Activated CD8-positive, alpha-beta memory T cell treated with anti-CD3 and anti-CD28 coated beads for 24 hours (primary cell): ENCODE measurements around the gene MACROD2.
"Not testable (repeated sequence)": the region's sequence is repeated elsewhere in the genome, so short reads cannot be mapped to it uniquely, and the experiment has no call there.

Experiments
- DNase-seq: peaks from one replicate; pipeline ENCODE4 v3.0.0-alpha.2; 2020

Gene MACROD2

DNA sequence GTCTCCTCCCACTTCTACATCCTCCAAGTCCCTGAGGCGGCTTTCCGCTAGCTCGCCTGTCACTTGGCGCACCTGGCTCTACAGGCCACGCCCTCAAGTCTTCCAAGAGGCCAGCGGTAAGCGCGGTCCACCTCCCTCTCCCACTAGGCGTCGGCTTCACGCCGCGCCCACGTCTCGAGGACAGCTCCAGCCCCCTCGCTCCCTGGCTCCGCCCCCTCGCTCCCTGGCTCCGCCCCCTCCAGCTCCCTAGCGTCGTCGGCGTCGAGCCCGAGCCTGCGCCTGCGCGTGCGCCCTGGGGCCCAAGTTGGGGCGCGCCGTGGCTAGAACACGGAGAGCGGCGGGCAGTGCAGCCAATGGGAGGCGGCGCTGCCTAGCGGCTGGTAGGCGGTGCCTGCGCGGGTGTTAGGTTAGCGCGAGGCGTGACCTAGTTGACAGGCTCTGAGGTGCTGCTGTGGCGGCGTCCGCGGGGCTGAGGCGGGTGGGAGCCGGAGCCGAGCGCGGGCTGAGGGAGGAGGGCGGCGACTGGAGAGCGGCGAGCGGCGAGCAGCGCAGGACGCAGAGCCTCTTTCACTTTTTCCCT lies at the start of gene MACROD2:
Gene MACROD2, plus strand, starts transcription at position 431 of the 580 bp plus-strand sequence.
- peak; percentile 57 for DNase-seq

DNA sequence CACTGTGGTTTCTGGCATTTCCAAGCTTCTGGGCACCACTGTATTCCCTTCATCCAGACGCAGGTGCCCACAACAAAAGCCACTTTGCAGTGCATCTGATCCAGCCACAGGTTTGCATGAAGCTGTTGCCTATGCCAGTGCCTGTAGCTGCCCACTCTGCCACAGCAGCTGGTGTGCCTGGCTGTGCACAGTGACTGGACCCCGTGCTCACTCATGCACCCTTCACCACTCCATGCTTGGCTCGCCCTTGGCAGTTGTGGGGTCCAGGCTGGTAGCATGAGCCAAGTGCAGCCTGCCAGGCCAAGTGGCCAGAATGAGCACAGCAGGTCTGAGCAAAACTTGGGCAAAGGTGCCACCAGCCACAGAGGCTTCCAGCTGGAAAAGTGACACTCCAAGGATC lies 47.6 kb upstream of the MACROD2 start:
- no peak for DNase-seq

DNA sequence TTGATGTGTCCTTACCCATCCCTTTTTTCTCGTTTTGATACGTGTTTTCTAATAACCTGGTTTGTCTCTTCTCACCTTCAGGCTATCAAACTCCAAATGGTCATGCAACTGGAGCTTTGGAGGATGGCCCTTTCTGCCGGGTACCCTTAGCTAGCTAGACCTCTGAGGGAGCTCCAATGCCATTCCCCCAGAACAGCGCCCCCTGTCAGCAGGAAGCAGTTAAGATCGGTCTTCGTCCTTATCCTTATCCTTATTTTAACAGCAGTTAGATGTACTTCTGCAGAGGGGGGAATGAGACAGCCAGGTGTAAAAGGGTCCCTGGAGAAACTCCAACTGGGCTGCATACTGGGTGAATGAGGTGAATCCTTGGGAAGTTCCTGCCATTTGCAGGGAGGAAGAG lies 42.1 kb upstream of the MACROD2 start:
- no peak for DNase-seq

DNA sequence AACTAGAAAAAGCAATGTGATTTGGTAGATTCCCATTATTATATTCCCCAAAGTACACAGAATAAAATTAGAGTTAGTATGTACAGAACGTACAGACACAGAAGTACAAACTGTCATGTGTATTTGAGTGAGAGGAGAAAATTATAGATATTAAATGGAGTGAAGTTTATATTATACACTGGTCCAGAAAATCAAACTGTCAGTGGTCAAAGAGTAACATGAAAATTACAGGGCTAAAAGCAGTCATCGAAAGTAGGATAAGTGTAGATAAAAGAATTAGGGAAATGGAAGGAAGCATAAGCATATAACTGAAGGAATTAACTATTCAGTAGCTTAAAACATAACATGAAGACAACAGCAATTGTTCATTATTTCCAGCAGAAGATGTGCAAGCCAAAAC lies 35.2 kb upstream of the MACROD2 start:
- no peak for DNase-seq

DNA sequence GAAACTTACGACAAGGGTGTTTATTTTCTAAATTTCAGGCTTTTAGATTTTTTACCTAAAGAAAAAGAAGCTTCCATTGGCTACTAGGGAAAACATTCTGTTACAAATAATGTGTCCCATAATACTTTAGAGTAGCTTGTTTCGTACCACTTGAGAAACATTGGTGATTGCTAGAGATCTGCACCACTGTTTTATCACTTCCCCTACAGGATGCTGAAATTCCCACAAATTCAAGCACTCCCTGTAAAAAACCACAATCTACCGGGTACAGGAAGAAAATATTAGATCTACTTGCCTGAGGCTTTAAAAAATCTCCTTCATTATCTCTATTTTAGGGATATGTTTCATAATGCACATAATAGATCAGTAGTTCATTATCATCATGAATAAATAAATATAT lies 34.8 kb upstream of the MACROD2 start:
- DNase-seq, result no peak

DNA sequence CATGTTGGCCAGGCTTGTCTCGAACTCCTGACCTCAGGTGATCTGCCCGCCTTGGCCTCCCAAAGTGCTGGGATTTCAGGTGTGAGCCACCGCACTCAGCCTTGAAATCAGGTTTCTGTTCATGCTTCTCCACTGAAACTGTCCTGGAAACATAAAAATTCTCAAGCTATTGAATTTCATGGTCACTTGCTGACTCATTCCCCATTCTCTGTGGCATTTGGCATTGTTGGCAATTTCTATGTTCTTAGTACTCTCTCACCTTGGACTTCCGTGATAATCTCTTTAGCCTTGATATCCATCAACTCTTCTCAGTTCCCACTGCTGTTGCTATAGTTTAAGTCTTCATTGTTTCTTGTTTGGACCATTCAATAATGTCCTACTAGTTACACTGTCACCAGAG lies 11.1 kb upstream of the MACROD2 start:
- no peak for DNase-seq

DNA sequence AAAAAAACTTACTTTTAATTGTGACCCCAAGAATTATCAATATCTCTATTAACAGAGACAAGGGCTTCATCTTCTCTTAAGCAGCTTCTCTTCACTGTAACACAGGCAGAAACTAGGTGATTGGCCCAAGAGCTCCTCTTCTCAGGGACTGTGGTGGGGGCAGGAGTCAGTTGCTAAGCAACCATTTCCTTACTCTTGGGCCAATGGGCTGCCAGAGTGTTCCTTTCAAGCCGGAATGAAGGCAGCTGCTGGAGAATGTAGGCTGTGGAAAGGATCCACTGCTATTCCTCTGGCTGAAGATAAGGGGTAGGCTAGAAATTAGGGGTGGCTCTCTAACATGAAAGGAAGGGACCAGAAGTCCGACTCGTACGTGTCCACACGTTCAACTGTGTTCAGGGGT lies 4.9 kb upstream of the MACROD2 start, which contains the start of gene SEL1L2:
Gene SEL1L2, minus strand, starts transcription at position 150 of the 400 bp plus-strand sequence. Its CDS starts 80 bp downstream, at position 70.
- DNase-seq, result no peak

DNA sequence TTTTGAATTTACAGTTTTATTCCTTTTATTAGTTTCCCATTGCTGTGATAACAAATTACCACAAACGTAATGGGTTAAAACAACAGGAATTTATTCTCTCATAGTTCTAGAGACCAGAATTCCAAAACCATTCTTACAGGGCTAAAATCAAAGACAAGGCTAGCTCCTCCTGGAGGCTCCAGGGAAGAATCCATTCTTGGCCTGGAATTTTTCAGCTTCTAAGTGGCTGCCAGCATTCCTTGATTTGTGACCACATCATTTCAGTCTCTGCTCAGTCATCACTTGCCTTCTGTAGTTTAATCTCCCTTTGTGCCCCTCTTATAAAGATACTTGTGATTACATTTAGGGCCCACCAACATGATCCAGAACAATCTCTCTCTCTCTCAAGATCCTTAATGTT lies 4.0 kb upstream of the MACROD2 start:
- DNase-seq, result no peak

DNA sequence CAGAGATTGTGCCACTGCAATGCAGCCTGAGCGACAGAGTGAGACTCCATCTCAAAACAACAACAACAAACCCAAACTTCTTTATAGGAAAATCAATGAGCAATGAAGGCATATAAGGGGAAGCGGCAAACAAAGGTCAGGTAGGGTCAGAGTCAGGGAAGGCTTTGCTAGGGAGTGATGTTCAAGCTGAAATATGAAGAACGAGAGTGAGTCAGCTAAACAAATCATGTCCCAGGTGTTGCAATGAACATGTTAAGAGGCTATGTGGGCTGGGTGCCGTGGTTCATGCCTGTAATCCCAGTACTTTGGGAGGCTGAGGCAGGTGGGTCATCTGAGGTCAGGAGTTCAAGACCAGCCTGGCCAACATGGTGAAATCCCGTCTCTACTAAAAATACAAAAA lies 3.4 kb upstream of the MACROD2 start:
- DNase-seq, result not testable (repeated sequence)

DNA sequence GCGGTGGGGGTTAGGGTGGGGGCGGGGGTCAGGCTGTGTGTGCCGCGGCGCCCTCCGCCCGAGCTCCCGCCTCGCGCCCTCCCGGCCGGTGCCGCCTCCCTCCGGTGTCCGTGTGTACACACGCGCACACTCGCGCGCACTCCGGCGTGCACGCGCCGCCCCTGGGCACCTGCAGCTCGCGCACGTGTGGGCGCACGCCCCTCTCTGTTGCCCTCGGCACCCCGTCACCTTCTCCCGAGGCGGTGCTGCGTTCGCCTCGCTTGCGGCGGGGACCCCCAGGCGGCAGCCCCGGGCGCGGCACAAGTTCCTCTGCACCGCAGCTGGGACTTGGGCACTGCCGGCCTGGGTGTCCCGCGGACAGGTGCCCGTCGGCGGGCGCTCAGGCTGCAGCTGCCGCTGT lies 525 bp downstream of the MACROD2 start:
- no peak for DNase-seq

DNA sequence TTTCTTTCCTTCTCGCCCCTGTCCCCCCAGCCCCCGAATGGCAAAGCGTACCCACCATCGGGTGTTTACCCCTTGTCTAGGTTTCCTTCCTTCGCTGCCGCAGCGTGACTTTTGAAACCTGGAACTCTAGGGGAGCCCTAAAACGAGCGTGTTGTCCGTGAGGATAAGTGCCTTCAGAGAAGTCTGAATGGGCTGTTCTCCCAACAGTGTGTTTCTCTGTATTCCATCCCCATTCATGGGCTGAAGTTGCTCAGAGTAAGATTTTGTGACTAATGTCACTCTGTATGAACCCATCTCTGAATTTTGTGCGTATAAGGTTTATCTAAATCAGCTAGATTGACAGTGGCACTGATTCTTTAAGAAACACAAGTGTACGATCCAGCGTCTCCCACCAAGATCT lies 949 bp downstream of the MACROD2 start:
- DNase-seq, result no peak

DNA sequence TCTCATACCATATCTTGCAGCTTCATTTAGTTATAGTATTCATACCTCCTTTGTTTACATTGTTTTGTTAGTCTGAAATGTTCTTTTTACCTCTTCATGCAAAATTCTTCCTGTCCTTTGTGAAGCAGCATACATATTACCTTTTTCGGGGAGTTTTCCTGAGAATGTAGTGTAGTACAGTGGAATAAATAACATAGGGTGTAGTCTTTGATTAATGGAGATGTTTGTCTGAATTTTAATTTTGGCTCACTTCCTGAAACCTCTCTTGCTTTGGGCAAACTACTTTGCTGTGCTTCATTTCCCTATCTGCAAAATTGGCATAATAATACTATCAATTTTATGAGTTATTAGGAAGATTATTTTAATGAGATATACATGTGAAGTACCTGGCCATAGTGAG lies 5.6 kb downstream of the MACROD2 start:
- no peak for DNase-seq

DNA sequence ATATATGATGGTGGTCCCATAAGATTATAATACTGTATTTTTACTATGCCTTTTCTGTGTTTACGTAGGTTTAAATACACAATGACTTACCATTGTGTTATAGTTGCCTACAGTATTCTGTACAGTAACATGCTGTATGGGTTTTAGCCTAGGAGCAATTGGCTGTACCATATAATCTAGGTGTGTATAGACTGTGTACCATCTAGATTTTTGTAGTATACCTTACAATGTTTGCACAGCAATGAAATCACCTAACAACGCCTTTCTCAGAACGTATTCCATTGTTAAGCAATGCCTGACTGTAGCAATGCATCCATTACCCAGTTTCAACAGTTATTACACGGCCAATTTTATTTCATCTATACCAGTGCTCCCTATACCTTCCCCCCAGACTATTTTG lies 10.7 kb downstream of the MACROD2 start:
- no peak for DNase-seq

DNA sequence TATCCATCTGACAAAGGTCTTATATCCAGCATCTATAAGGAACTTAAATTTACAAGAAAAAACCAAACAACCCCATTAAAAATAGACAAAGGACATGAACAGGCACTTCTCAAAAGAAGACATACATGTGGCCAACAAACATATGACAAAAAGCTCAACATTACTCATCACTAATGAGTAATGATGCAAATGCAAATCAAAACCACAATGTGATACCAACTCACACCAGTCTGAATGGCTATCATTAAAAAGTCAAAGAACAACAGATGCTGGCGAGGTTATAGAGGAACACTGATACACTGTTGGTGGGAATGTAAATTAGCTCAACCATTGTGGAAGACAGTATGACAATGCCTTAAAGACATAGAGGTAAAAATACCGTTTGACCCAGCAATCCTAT lies 13.9 kb downstream of the MACROD2 start:
- DNase-seq, result no peak

DNA sequence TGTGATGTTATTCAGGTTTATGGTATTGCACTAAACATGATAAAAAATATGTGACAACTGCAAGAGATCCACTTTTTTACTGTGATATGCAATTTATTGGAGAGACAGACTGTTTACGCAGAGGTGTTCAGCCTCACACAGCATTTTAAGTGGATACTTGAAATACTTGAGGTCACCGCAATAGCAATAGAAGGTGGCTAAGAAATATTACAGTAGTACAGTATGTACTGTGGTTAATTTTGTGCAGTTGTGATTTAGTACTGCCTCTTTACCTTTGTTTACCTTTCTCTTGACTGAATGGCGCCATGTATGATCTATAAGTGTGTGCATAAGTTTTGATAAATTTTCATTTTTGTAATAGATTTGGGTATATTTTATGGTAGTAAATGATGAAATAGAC lies 17.4 kb downstream of the MACROD2 start:
- no peak for DNase-seq

DNA sequence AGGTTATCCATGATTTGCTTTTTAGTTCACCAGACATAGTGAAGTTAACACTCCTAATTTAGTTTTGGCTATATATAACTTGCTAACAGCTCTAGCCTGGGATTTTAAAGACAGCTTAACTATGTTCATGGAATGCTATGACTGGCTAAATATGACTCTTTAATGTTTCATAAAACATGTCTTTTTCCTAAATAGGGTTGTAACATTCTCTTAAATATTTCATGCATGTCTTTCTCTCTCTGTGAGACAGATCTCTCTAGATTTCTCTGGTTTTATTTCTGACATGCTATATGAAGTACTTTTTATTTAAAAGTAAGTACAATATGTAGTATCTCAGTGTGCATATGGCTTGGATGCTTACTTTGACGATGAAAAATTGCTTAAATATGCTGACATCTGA lies 35.7 kb downstream of the MACROD2 start:
- DNase-seq, result no peak

DNA sequence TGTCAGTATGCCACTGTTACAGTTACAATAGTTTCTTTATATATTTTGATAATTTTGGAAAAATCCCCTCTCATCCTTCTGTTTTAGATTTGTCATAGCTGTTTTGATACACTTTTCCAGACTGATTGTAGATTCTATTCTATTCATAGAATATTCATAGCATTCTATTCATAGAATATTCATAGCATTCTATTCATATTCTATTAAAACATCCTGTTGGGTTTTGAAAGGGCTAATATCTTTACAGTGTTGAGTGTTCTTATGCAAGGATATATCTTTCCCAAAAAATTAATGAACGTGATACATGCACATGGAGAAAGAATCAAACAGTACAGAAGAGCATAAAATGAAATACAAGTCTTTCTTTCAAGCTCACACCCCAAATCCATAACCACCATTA lies 38.0 kb downstream of the MACROD2 start:
- no peak for DNase-seq

DNA sequence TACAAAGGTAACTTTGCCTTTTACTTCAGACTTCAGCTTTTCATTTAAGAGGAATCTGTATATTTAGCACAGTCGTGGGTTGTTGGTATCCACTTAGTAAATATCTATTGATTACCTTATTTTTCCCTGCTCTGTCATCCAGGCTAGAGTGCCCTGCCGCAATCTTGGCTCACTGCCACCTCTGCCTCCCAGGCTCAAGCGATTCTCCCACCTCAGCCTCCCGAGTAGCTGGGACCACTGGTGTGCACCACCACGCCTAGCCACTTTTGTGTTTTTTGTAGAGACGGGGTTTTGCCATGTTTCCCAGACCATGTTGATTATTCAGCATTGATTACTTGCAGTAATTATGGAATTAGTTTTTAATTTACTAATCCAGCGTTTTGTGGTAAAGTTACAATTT lies 41.3 kb downstream of the MACROD2 start:
- no peak for DNase-seq

DNA sequence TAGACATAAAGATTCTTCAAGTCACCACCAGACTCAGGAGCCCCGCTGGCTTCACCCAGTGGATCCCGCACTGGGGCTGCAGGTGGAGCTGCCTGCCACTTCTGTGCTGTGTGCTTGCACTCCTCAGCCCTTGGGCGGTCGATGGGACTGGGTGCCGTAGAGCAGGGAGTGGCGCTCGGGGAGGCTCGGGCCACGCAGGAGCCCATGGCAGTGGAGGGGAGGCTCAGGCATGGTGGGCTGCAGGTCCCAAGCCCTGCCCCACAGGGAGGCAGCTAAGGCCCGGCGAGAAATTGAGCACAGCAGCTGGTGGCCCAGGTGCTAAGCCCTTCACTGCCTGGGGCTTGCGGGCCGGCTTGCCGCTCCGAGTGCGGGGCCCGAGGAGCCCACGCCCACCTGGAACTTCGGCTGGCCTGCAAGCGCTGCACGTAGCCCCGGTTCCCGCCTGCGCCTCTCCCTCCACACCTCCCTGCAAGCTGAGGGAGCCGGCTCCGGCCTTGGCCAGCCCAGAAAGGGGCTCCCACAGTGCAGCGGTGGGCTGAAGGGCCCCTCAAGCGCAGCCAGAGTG lies 49.5 kb downstream of the MACROD2 start:
- not testable (repeated sequence) for DNase-seq

DNA sequence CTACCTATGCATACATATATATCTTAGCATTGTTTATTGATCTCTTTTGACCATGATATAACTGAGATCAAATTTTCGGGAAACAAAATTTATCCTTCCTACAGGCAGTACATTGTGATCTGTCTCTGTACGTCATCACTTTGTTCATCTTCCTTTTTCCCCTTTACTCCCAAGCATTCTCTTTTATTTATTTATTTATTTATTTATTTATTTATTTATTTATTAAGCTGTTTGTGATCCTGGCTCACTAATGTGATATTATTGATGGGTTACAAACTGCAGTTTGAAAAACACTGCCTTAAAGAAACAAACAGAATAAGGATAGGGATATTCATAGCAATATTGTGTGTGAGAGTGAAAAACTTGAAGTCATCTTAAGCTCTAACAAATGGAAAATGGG lies 51.2 kb downstream of the MACROD2 start:
- no peak for DNase-seq

DNA sequence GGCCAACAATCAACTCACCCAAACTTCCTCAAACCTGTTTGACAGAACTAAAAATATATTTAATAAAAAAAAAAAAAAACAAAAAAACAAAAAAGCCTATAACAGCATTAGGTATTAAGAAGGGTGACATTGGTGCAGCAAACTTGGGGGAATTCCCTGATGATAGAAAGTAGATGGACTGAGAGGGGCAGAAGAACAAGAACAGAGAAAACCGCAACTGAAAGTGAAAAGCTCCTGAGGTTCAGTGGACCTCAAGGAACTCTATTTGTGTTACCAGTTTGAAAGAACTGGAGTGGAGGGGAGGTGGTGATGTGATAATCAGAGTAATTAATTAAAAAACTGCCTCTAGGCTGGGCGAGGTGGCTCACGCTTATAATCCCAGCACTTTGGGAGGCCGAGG lies 53.8 kb downstream of the MACROD2 start:
- no peak for DNase-seq

DNA sequence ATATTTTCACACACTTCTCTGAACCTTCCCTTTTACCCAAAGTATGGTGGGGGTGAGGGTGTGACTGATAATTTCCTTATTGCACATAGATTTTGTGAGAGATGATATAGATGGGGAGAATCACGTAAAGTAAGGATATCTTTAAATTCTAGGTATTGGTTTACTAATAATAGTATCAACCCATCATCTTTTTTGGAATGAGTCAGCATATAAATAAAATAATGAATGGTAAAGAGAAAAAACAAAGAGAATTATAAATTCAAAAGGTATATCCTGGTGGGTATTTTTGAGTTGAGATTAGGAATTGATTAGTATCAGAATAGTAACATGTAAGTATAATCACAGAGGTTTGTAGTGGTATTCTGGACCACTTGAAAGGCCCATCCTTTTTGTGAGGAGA lies 56.1 kb downstream of the MACROD2 start:
- no peak for DNase-seq

DNA sequence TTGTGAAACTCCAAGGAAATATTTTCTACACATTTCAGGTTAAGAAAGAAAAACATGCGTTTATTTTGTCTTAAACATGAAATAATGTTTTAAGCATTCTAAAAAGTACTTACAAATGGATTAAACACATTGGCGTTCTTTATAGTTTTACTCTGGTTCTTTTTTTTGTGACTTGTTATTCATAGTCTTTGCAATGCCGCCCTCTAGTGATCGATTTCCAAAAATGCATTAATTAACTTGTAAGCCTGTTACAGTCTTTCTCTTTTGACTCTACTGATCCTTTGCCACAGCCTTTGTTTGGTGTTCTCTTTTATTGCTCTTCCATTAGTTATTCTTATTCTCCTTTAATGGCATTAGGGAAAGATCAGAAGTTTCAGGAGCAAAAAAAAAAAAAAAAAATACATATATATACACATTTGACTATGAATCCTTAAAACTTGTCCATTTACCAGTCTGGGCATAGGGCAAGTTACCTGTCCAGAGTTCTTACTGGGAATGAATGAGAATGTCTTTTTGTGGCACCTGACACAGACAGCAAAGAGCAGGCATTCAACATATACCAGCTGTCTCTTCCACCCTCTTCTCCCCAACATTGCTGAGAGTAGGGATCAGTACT lies 59.9 kb downstream of the MACROD2 start:
- DNase-seq, result no peak

DNA sequence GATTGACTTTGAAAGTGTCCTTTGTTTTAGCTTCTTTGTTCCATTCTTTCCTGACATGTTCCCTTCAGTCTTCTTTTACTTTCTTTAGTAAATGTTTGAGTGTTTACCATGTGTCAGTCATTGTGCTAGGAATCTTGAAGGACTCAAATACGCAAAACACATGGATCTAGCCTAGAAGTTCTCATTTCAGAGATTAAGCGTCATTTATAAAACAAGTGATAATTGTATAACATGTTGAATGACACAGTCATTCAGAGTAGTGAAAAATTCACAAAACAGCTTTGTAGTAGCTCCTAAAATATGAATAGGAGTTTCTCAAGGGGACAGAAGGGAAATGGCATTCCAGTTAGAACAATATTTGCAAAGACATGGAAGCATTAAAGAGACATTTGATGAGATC lies 66.9 kb downstream of the MACROD2 start:
- DNase-seq, result no peak

DNA sequence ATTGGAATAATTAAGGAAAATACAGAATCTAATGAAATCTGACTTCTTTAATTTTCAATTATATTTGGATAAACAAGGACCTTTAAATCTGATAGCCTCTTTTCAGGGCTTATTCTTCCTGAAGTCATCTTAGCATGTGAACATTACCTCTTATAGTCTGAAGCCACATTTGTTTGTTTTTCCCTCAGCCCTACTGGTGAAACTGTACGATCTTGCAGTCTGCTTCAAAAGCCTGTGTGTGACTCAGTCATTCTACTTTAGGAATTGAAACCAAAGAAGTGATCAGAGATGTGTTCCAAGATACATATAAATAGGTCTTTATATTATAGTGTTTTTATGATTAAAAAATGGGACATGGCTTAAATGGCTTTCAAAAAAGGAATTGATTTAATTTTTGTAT lies 67.5 kb downstream of the MACROD2 start:
- no peak for DNase-seq
